GM12874 (cell line): ENCODE results near the gene GTSF1L.

Source experiments
- TF ChIP-seq, protein P1 (sequence below): IDR thresholded peaks from 2 replicates; pipeline ENCODE4 v1.5.1; 2011; ENCODE audit warnings: low read depth, mild to moderate bottlenecking, control low read depth, low read length, moderate library complexity; ENCODE audit not compliant: insufficient read depth

The GTSF1L gene

DNA sequence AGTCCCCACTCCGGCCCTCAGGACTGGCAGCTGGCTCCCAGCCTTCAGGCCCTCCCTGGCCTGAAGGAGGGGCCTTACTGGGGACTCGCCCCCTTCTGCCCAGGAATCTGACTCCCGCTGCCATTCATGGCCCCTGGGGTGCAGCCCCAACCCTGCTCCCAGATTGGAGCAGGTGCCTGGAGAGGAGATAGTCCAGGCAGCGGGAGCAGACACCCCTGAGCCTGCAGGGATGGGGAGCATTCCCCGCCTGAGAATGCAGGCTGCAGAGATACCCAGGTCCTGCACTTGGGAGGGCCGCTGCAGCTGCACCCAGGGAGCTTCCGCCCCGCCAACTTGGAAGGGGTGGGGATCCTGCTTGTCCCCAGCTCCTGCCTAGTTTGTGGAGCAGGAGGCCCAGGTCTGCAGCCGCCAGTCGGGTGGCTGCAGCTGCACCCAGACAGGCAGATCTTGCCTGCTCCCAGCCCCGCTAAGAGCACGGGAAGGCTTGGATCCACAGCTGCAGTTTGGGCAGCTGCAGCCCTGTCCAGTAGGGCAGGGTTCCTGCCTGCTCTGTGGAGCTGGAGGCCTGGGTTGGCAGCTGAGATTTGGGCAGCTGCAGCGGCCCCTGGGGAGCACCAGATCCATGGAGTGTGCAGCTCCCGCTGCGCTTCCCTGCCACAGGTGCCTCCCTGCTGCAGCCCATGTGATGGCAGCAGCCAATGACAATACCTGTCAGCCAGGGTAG lies 5.2 kb downstream of the GTSF1L start:
- TF ChIP-seq, protein P1, sequence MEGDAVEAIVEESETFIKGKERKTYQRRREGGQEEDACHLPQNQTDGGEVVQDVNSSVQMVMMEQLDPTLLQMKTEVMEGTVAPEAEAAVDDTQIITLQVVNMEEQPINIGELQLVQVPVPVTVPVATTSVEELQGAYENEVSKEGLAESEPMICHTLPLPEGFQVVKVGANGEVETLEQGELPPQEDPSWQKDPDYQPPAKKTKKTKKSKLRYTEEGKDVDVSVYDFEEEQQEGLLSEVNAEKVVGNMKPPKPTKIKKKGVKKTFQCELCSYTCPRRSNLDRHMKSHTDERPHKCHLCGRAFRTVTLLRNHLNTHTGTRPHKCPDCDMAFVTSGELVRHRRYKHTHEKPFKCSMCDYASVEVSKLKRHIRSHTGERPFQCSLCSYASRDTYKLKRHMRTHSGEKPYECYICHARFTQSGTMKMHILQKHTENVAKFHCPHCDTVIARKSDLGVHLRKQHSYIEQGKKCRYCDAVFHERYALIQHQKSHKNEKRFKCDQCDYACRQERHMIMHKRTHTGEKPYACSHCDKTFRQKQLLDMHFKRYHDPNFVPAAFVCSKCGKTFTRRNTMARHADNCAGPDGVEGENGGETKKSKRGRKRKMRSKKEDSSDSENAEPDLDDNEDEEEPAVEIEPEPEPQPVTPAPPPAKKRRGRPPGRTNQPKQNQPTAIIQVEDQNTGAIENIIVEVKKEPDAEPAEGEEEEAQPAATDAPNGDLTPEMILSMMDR = no peak

DNA sequence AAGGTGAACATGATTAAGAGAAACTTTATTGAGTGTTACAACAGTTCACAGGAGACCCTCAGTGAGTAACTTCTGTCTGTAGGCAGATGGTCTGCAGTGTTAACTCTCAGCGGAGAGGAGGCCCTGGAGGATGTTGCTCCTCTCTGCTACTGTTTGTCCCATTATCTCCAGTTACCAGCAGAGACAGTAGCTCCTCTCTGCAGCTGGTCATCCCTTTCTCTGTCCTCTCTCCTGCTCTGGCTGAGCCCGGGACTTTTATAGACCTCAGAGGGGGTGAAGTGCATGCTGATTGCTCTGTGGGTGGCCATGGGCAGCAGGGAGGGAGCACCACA lies 5.7 kb downstream of the GTSF1L start:
- TF ChIP-seq, protein P1 = no peak

DNA sequence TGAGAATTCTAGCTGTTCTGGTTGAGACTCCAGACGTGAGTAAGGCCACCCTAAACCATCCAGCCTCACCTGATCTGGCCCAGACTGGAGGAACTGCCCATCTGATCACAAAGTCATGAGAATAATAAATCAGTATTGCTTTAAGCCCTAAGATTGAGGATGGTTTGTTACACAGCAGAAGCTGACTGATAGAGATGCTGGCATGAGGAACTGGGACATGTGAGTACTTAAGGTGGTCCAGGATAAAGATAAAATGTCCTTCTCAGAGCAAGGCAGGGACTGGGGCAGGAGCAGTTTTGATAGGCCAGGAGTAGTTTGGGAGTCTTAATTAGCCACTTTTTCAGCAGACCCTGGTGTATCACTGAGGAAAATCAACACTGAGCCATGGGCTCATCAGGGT lies 6.8 kb downstream of the GTSF1L start:
- TF ChIP-seq, protein P1 = no peak

DNA sequence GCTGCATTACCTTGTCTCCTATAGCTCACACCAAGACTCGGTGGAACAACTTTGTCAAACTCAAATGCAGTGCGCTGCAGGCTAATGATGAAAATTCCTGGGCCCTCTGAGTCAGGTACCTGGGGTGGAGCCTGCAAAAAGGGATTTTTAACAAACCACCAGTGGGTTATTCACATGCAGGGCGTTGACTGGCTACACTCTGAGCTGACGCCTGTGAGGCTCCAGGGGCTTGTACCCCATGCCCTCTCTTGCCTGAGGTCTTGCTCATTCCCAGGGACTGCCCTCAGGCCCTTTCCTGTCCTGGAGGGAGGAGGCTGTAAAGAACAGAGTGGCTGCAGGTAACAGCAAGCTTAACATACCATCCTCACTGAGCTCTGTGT lies 9.2 kb downstream of the GTSF1L start:
- TF ChIP-seq, protein P1 = no peak

DNA sequence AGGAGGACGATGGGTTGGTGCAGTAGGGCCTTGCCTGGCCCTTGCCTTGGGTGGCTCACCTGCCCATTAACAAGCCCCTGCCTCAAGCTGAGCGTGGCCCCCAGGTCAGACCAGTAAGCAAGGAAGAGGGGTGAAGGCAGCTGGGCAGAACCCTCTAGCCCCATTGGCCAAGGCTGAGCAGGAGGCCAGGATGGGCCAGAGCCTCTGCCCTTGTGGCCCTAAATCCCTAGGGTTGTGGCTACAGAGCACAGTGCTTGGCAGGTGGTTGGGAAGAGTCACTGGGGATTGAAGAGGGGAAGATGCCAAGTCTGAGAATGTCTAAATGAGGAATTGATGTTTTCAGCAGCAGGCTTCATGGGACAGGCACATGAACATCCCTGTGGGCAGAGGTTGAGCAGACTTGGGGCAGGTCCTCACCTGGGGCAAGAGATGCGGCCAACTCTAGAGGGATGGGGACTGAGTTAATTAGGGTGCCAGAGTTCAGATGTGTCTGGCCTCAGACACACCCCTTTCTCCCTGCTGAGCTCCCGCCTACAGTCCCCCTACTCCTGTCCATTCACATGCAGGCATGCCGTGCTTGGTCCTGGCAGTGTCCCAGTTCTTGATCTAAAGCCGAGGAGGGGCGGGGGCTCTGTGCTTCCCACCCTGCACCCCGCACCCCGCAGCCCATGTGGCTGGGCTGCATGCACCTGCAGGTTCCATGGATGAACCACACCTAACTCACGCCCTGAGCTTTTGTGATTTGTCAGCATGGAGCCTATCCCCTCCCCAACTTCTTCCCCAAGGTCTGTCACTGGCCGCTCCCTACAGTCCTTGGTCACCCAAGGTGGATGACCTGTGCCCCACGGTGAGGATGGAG lies 9.8 kb downstream of the GTSF1L start:
- TF ChIP-seq, protein P1 = no peak

DNA sequence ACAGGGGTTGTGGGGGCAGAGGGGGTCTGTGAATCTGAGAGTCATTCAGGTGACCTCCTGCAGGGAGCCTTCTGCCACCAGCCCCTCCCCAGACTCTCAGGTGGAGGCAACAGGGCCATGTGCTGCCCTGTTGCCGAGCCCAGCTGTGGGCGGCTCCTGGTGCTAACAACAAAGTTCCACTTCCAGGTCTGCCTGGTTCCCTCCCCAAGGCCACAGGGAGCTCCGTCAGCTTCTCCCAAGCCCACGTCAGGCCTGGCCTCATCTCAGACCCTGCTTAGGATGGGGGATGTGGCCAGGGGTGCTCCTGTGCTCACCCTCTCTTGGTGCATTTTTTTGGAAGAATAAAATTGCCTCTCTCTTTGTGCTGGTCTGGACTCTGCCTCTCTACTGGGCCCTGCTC lies 10.7 kb downstream of the GTSF1L start:
- TF ChIP-seq, protein P1 = no peak

DNA sequence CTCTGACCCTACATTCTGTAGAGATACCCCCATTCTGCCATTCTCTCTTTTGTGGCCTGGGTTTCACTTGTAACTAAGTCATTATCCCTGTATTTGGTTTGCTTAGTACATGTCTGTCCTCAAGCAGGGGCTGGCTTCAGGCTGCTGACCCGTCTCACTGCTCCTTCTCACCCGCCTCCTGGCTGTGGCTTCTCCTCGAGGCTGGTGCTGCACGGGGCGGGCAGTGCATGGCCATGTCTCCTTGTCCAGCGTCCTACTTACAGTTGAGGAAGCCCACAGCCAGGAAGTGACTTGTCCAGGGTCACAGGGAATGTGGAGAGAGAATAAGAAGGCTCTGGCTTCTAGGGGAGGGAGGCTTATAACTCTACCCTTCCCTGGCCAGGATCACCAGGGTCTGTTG lies 11.3 kb downstream of the GTSF1L start:
- TF ChIP-seq, protein P1 = no peak
